ENCODE data around the gene ARL14EP.

ARL14EP gene

DNA sequence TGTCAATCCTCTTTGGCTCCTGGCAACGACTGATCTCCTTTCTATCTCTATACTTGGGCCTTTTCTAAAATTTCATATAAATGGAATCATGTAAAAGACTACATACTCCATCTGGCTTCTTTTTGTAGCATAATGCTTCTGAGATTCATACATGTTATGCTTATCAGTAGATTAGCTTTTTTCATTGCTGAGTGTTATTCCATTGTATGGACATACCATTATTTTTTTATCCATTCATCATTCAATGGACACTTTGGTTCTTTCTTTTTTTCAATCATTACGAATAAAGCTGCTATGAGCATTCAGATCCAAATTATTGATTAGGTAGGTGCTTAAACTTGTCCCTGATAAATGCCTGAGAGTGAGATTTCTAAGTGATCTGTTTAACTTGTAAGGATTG, 11.7 kb upstream of the ARL14EP start:
- no peak for DNase-seq (ENCODE audit: low read depth)
- H3K4me3 ChIP-seq (ENCODE audit: low read depth, low read length) = no peak overlapping the region
- TF ChIP-seq, protein P1, sequence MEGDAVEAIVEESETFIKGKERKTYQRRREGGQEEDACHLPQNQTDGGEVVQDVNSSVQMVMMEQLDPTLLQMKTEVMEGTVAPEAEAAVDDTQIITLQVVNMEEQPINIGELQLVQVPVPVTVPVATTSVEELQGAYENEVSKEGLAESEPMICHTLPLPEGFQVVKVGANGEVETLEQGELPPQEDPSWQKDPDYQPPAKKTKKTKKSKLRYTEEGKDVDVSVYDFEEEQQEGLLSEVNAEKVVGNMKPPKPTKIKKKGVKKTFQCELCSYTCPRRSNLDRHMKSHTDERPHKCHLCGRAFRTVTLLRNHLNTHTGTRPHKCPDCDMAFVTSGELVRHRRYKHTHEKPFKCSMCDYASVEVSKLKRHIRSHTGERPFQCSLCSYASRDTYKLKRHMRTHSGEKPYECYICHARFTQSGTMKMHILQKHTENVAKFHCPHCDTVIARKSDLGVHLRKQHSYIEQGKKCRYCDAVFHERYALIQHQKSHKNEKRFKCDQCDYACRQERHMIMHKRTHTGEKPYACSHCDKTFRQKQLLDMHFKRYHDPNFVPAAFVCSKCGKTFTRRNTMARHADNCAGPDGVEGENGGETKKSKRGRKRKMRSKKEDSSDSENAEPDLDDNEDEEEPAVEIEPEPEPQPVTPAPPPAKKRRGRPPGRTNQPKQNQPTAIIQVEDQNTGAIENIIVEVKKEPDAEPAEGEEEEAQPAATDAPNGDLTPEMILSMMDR (IDR thresholded peaks at IDR 0.05; ENCODE audit: low read depth, low read length, missing control alignments) = no peak

DNA sequence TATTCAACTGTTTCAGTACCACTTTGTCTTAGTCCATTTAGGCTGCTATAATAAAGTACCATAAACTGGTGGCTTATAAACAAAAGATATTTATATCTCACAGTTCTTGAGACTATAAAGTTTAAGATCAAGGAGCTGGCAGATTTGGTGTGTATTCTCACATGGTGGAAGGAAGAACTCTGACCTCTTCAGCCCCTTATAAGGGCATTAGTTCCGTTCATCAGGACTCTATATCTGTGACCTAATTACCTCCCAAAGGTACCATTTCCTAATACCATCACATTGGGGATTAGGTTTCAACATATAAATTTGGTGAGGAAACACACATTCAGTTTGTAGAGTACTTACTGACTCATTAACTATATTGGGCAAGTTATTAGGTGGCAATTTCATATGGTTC, 10.7 kb upstream of the ARL14EP start:
- TF ChIP-seq, protein P1 (IDR thresholded peaks at IDR 0.05; ENCODE audit: low read depth, low read length, missing control alignments) = no peak
- no peak overlapping the region for H3K4me3 ChIP-seq (ENCODE audit: low read depth, low read length)
- DNase-seq (ENCODE audit: low read depth) = no peak

DNA sequence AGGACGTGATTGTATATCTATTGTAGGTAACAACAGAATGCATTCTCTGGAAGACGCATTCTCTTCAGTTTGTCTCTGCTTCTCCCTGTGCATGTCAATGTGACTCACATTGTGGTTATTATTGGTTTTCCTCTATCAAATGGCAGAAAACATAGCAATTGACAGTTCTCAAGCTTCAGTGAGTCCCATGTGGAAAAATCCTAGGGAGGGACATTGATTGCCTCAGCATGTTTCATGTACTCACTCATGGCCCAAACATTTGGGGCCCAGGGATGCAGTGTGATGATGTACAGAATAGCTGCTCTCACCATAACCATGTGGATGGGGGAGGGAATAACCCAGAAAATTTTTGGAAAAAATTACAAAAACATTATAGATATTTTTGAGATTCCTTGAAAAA, 9.3 kb upstream of the ARL14EP start:
- DNase-seq (ENCODE audit: low read depth) = no peak
- no peak overlapping the region for H3K4me3 ChIP-seq (ENCODE audit: low read depth, low read length)
- TF ChIP-seq, protein P1 (IDR thresholded peaks at IDR 0.05; ENCODE audit: low read depth, low read length, missing control alignments) = no peak

DNA sequence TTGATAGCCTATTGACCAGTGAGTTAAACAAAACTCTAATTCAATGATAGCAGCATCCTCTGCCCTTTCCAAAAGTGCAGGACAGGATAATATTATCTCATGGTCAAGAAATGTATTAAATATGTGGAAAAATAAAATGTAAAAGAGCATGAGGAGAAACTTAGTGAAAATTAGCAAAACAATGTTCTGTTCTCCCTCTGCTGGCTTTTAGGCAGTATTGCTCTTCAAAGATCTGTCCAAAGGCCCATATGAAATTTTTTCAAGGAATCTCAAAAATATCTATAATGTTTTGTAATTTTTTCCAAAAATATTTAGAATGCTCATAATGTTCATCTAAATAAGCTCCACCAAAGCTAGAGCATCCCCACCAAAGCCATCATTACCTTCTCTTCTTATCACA, 8.3 kb upstream of the ARL14EP start:
- no peak for DNase-seq (ENCODE audit: low read depth)
- TF ChIP-seq, protein P1 (IDR thresholded peaks at IDR 0.05; ENCODE audit: low read depth, low read length, missing control alignments) = peak; percentile 48
- no peak overlapping the region for H3K4me3 ChIP-seq (ENCODE audit: low read depth, low read length)

DNA sequence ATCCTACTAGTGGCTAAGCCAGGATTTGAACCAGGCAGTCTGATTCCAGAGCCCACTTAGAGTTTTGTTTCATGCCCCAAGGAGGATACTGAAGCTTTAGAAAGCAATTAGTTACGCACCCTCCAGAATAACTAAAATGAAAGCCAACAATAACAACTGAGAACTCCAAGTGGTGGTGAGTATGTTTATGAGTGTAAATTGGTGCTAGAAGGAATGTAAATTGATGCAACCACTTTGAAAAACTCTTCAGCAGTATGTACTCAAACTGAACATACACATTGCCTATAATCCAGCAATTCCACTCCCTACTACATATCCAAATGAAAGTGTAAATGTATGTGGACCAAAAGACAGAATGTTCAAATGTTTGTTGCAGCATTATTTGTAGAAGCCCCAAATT, 6.7 kb upstream of the ARL14EP start:
- no peak for DNase-seq (ENCODE audit: low read depth)
- TF ChIP-seq, protein P1 (IDR thresholded peaks at IDR 0.05; ENCODE audit: low read depth, low read length, missing control alignments) = no peak
- no peak overlapping the region for H3K4me3 ChIP-seq (ENCODE audit: low read depth, low read length)

DNA sequence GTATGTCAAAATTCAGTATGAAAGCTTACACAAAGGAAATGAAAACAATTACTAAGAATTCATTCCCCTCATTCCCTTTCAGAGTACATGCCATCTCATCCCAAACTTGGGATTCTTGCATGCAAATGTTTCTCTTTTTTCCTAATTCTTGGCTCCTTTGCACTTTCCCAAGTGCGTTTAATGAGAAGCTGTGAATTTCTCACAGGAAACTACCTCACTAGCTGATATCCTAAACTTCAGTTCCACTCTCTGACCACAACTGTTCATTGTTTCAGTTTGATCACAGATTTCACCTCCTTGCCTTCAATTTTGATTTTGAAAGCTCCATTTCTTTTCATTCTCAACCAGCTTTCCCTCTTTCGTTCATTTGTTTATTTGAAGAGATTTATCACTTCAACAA, 5.9 kb upstream of the ARL14EP start:
- TF ChIP-seq, protein P1 (IDR thresholded peaks at IDR 0.05; ENCODE audit: low read depth, low read length, missing control alignments) = no peak
- no peak overlapping the region for H3K4me3 ChIP-seq (ENCODE audit: low read depth, low read length)
- DNase-seq (ENCODE audit: low read depth) = no peak

DNA sequence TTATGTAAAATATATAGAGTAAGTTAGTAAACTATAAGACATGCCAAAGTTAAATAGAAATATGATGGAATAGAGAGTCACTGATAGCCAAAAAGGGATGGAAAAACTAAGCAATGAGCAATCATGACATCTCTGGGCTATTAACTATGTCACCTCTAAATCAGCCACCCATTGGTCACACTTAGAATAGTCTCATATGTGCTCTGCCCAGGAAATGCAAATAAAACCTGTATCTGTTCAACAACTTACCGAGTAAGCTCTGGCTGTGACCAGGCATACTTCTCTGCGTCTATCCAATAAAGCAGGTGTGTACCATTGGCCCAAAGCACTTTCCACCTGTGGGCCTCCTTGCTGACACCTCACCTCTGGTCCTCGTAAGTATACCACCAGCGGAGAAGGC, 1.6 kb upstream of the ARL14EP start:
- TF ChIP-seq, protein P1 (IDR thresholded peaks at IDR 0.05; ENCODE audit: low read depth, low read length, missing control alignments) = no peak
- no peak for DNase-seq (ENCODE audit: low read depth)
- H3K4me3 ChIP-seq (ENCODE audit: low read depth, low read length) = no peak overlapping the region
